Sigmoid colon (tissue), 7 donors: Measurements from ENCODE around the gene NPY4R. TPM values are rescaled to one million over a fixed set of nuclear protein-coding genes. Genes with fewer than 3 reads are reported as not detected.
"Not testable (repeated sequence)": the region's sequence is repeated elsewhere in the genome, so short reads cannot be mapped to it uniquely, and the experiment has no call there.

Experiments used
- DNase-seq: peaks from one replicate; pipeline ENCODE4 v3.0.0-alpha.2; 2019
- H3K27ac ChIP-seq, 4 donors: fragments of 200-600 bp; sonication (generic); one replicate each; pipeline ENCODE4 v1.5.1; 2016 to 2019; ENCODE audit warnings: mild to moderate bottlenecking in 1 of 4
- H3K27me3 ChIP-seq, 3 donors: fragments of 200-600 bp; sonication (generic); one replicate each; pipeline ENCODE4 v1.5.1; 2019; ENCODE audit warnings: mild to moderate bottlenecking in 1 of 3
- H3K36me3 ChIP-seq, 4 donors: fragments of 200-600 bp; sonication (generic); one replicate each; pipeline ENCODE4 v1.5.1; 2016 to 2019
- H3K4me1 ChIP-seq, 4 donors: fragments of 200-600 bp; sonication (generic); one replicate each; pipeline ENCODE4 v1.5.1; 2017 to 2019
- H3K4me3 ChIP-seq, 4 donors: fragments of 200-600 bp; sonication (generic); one replicate each; pipeline ENCODE4 v1.5.1; 2017 to 2019; ENCODE audit warnings: mild to moderate bottlenecking in 2 of 4, moderate library complexity in 1 of 4
- H3K9me3 ChIP-seq, 4 donors: fragments of 200-600 bp in 3 of 4; sonication (generic) in 3 of 4; one replicate each; pipeline versions ENCODE4 v1.5.1 to v1.6.1; 2013 to 2019
- WGBS, 2 donors: extraction: QIAGEN DNeasy Blood & Tissue Kit; methylation state at CpG; one replicate each; pipeline ENCODE4 v1.1.7; 2013; 5-methylcytosine and 5-hydroxymethylcytosine counted together
- intact Hi-C: fragments of 100-400 bp; cut with DNase I; formaldehyde crosslinking; loops from one replicate; pipeline ENCODE4 v1.15.1; 2023
- polyA plus RNA-seq, 3 donors: library from polyadenylated mRNA; stranded (reverse); fragments of 200-250 nt; gene quantifications; one replicate each; pipeline ENCODE4 v1.2.3, GENCODE V29; 2013
- total RNA-seq, 4 donors: library from RNA; depleted of rRNA; stranded (reverse); fragments of >200 nt; gene quantifications; one replicate each; pipeline ENCODE4 v1.1.0, GENCODE V29; 2016
- donor health status: healthy with polysubstance abuse.
- donor health status: Bipolar disorder and iron deficiency.
- donor health status: healthy.

Gene NPY4R
- total and polyA plus RNA-seq, 7 donors: 0.46 to 6.6 (median 3.1) TPM

- H3K27me3 ChIP-seq, intact Hi-C loops, H3K9me3 ChIP-seq, DNase-seq, H3K36me3 ChIP-seq, H3K4me3 ChIP-seq, H3K4me1 ChIP-seq: not testable (repeated sequence)
- peak overlapping the region in 3 of 4 donors; percentile 42 to 70 (median 54) for H3K27ac ChIP-seq
- WGBS, 2 donors: 84 to 92% methylated on average over 4 of the region's 6 CpGs
Measured at GRCh38 chr10:46415291-46415690, 50.5 kb downstream of the NPY4R start.

DNA sequence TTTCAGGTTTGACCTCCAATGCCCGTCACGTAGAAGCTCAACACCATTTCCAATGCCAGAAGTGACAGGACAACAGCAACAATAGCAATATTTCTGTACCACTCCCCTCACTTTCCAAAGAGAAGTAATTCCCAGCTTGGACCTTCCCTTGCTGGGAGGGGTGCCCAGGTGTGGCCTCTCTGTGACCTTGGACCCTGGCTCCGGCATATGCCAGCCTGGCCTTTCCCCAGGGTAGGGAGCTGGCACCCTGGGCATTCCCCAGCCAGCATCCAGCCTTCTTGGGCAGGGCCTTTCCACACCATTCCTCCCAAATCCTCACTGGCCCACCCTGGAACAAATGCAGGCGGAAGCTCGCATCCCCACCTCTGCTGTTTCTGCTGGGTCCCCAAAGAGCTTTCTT is 53.1 kb downstream of the NPY4R start:
- no CpG with 5 or more reads among the region's 5 CpGs for WGBS, 2 donors
- DNase-seq, H3K27ac ChIP-seq, H3K4me1 ChIP-seq, H3K4me3 ChIP-seq, intact Hi-C loops, H3K9me3 ChIP-seq, H3K36me3 ChIP-seq, H3K27me3 ChIP-seq: not testable (repeated sequence)

- H3K27ac ChIP-seq, H3K9me3 ChIP-seq, DNase-seq, H3K36me3 ChIP-seq, H3K4me3 ChIP-seq, H3K4me1 ChIP-seq, intact Hi-C loops, H3K27me3 ChIP-seq: not testable (repeated sequence)
Measured at GRCh38 chr10:46411123-46411522, 54.6 kb downstream of the NPY4R start.

Other genes starting within 250 kb of the NPY4R start
- not detected for gene ANTXRL, start 179.0 kb downstream of the NPY4R start, total RNA-seq
- not detected for gene ANTXRL, start 179.0 kb downstream of the NPY4R start, polyA plus RNA-seq
- under 1 TPM in 1 of 4 donors, not detected in 3; 0.68 TPM for gene ANXA8L1, start 90.2 kb downstream of the NPY4R start, total RNA-seq
- not detected for gene ANXA8L1, start 90.2 kb downstream of the NPY4R start, polyA plus RNA-seq
- 1 to 10 TPM in 1 of 4 donors, under 1 TPM in 2, not detected in 1; 0.16 to 1.4 (median 0.27) TPM for gene GPRIN2, start 90.7 kb upstream of the NPY4R start, total RNA-seq
- gene GPRIN2, start 90.7 kb upstream of the NPY4R start, polyA plus RNA-seq: 10 to 100 TPM; 21.7 to 30.0 (median 21.8) TPM
- 1 to 10 TPM in 2 of 4 donors, under 1 TPM in 2; 0.81 to 1.4 (median 1.0) TPM for gene SYT15, start 113.2 kb upstream of the NPY4R start, total RNA-seq
- 1 to 10 TPM; 1.2 to 1.7 (median 1.2) TPM for gene SYT15, start 113.2 kb upstream of the NPY4R start, polyA plus RNA-seq